Inflammatory macrophage treated with lipopolysaccharide for 1 hour (primary cell): ENCODE measurements around the gene TUFM.
"Not testable (repeated sequence)": the region's sequence is repeated elsewhere in the genome, so short reads cannot be mapped to it uniquely, and the experiment has no call there.

Source experiments
- DNase-seq, 2 donors: peaks; one replicate each; pipeline ENCODE4 v3.0.0-alpha.2; 2020 to 2022

TUFM gene

DNA sequence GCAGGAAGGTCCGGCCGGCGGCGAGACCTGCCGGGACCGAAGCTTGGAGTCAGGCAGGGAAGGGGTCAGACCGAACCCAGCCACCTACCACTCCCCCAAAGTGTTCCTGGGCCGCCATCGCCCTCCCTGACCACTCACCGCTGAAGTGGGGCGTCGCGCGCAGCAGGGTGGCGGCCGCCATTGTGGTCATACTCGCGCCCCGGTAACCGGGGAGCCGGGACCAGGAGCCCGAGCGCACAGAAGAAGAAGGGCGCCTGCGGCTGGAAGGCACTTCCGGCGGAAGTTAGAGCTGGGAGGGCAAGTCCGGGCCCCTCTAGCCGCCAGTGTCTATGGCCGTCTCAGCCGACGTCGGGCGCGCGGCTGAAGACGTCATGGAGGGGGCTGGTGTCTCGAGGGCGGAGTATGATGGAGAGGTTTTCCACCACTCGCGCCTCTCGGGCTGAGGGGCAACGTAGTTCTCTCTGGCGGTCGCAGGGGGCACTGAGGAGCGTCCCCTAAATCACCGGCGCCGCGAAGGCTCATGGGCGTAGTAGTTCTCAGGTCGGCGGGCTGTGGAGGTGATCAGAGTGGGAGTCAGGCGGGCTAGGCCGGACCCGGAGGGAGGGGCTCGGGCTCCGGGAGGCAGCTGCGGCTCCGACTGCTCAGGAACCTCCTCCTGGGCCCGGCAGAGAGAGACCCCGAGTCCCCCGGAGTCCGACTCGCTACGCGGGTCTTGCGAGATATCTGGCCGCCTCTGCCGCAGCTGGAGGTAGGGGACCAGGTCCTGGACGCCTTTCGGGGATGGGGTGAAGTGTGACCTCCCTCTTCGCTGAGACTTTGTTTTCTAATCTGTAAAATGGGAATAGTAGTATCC is at the start of gene TUFM:
TSS of gene TUFM (minus strand) at position 269 of the 853 bp plus-strand sequence. CDS start at position 190, 79 bp downstream.
- peak; percentile 97 to 98 for DNase-seq

DNA sequence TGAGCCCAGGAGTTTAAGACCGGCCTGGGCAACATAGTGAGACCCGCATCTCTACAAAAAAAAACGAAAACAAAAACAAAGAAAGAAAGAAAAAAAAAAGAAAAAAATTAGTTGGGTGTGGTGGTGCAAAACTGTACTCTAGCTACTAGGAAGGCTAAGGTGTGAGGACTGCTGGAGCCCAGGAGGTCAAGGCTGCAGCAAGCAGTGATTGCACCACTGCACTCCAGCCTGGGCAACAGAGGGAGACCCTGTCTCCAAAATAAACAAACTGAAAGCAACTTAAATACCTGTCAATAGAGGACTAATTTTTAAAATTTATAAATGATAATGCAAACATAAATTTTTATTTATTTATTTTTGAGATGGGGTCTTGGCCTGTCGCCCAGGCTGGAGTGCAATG is 49.5 kb upstream of the TUFM start:
- DNase-seq = no peak

DNA sequence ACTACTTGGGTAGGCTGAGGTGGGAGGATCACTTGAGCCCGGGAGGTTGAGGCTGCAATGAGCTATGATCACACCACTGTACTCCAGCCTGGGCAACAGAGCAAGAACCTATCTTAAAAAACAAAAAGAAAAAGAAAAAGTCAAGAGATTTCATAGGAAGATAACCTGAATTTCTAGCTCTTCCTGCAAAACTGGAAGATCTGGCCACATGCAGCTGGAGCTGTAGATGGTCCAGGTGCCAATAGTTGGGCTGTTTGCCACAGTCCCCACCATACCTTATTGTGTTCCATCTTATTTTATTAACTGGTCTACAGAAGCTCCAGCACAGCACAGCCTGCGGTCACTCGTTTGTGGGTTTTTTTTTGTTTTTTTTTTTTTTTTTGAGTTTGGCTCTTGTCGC is 47.1 kb upstream of the TUFM start:
- DNase-seq = no peak

GRCh38 chr16:28891964-28892890 is 46.1 kb upstream of the TUFM start:
- no peak for DNase-seq

DNA sequence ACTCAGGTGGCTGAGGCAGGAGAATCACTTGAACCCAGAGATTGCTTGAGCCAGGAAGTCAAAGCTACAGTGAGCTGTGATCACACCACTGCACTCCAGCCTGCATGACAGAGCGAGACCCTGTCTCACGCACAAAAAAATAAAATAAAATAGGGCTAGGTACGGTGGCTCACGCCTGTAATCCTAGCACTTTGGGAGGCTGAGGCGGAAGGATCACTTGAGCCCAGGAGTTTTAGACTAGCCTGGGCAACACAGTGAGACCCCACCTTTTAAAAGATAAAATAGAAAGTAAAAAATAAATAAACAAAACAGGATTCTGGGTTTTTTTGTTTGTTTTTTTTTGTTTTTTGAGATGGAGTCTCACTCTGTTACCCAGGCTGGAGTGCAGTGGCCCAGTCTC is 44.2 kb upstream of the TUFM start:
- DNase-seq = not testable (repeated sequence)

GRCh38 chr16:28886945-28887344 is 40.8 kb upstream of the TUFM start:
- DNase-seq = no peak

DNA sequence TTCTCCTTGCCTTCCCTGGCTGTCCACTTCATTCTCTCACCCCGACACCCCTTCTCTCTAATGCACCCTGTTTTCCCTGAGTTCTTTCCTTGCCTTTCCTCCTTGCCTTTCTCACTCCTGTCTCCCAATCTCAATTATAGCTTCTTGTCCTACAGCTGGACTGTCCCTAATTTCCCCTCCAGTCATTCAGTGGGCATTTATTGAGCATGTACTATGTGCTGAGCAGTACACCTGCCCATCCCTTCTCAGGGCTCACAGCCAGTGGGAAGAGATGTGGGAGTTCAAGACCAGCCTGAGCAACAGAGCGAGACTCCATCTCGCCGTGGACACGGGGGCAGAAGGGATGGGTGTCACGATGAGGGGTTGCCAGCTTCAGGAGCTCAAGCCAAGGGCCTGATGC is 37.9 kb upstream of the TUFM start:
- no peak for DNase-seq

GRCh38 chr16:28883221-28883996 is 37.3 kb upstream of the TUFM start:
- DNase-seq = no peak

DNA sequence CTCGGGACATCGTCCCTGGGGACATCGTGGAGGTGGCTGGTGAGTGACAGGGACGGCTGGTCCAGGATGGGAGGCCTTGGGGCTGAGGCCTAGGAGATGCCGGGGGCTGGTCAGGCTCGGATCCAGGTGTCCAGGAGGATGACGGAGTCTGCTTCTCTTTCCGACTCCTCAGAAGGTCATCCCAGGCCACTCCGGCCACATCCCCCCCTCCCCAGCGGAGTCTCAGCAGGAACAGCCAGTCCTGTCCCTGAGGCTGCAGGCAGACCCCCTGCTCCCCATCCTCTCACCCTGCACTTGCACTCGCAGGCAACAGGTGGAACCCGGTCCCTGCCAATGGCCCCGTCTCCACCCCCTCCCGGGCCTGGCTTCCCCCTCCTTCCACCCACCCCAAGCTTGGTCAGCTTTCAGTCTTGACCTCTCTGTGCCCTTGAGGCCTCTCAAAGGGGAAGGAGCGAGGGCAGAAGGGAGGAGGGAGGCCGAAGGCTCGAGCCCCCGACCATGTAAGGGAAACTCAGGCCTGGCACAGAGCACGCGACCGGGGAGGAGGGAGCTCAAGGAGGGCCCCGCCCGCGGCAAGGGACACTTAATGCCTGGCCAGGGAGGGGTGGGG is 36.5 kb upstream of the TUFM start:
- DNase-seq = no peak

- not testable (repeated sequence) for DNase-seq
Measured at GRCh38 chr16:28881565-28881964, 35.4 kb upstream of the TUFM start.

DNA sequence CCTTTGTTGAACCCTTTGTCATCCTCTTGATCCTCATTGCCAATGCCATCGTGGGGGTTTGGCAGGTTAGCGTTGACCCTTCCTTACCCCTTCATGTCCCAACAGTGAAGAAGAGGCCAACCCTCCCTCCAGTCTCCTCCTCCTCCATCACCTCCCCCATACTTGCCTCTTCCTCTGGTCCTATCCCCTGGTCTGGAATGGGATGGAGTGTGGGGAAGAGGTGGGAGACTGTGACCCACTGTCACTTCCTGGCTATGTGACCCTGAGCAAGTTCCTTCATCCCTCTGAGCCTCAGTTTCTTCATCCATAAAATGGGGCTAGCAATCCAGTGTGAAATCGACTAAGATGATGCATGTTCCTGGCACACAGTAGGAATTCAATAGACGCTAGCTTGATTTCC is 34.8 kb upstream of the TUFM start:
- DNase-seq = no peak

- no peak for DNase-seq
Measured at GRCh38 chr16:28880589-28880915, 34.4 kb upstream of the TUFM start.

DNA sequence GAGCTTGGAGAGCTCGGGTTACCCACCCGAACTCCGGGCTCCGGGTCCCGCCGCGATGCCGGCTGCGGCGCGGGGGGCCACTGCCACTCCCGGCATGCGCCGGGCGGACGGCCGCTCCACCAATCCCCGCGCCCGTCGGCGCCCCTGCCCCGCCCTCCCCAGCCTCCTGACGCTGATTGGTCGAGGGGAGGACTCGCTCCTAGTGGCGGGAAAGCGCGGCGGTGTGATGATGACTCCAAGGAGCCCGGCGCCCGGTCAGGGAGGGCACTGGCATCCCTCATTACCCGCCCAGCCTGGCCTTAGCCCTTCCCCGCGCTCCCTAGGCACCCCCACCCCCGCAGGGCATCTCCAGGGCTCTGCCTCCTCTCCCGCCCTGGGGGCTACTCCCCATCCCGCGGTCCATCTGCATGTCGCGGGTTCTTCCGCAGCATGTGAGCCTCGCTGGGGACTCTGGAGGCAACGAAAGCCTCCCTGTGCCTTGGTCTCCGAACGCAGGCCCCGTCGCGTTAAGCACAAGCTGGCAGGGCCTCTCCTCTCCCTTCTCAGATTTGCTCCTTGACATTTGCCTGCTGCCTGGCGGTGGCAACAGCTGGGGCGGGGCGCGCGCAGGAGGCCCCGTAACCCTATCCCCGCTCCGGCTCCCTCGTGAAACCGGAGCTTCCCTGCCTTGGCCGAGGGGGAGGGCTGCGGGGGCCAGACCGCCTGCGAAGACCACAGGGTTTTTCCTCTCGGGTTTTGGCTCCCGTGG is 33.9 kb upstream of the TUFM start:
- peak; percentile 75 to 88 for DNase-seq

GRCh38 chr16:28879261-28879840 is 33.2 kb upstream of the TUFM start:
- DNase-seq = no peak

- no peak for DNase-seq
Measured at GRCh38 chr16:28878083-28878926, 32.2 kb upstream of the TUFM start, which contains the start of gene ATP2A1. Gene ATP2A1 (plus strand): TSS chr16:28878488. CDS start chr16:28878672, 184 bp downstream.

DNA sequence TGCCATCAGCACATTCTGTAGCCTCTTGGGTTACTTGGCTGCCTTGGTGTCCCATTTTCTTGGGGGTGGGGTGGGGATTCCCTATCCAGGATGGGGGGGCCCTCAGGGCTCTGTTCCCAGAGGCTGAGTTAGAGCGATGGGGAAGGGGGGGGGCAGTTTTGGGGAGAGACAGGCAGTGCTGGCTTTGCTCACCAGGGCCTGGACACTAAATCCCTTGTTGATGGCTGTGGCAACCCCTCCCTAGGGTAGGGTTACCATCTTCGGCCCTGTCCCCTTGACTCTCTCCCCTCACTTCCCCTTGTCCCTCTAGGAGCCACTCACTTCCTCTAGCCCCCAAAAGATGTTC is 31.5 kb upstream of the TUFM start:
- DNase-seq = no peak

GRCh38 chr16:28876973-28877654 is 31.0 kb upstream of the TUFM start:
- DNase-seq = no peak

- no peak for DNase-seq
Measured at GRCh38 chr16:28876019-28876659, 30.0 kb upstream of the TUFM start.
